GM15510 (cell line): ENCODE data around the gene CBLC.

Source experiments
- POLR2A ChIP-seq: IDR thresholded peaks from 3 replicates; pipeline ENCODE4 v1.6.1; 2011; ENCODE audit warnings: borderline replicate concordance; ENCODE audit not compliant: insufficient read length; ENCODE audit errors: extremely low read depth

The CBLC gene

DNA sequence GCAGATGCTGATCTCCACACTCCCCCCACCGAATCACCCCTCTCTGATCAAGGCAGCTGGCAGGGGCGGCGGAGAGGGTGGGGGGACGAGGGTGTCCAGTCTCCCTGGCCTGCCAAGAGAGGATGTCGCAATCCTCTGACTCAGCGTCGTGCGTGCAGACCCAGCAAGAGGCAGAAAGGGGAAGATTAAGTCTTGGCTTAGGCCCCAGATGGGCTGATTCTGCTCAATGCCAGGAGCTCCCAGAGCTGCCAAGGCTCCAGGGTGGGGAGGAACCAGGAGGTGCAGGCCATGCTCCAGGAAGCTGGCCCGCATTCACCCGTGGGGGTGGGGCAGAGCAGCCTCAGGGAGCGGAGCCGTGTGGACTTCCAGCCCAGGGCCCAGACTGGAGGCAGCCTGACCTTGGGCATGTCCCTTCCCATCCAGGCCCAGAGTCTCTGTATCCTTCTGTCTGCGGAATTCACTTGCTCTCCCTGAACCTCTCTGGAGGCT is 35.8 kb upstream of the CBLC start:
- no peak for TF ChIP-seq POLR2A

DNA sequence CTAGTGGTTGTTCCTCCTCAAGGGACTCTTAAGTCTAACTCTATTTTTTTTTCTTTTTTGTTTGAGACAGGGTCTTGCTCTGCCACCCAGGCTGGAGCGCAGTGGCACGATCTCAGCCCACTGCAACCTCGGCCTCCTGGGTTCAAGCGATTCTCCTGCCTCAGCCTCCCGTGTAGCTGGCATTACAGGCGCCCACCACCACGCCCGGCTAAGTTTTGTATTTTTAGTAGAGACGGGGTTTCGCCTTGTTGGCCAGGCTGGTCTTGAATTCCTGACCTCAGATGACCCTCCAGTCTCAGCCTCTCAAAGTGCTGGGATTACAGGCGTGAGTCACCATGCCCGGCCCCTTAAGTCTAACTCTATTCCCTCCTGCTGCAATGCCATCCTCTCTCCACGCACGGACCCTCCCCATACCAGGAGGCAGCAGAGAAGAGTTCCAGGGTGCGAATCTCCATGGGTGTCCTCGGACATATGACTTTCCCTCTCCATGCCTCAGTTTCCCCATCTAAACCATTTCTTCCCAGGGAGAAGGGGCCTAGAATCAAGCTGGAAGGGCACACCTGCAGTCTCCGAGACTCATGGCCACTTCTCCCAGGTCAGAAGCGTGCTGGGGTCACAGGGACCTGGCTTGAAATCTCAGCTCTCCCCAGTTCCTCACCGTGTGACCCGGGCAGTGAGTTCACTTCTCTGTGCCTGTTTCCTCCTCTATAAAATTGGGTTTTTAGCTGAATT is 35.2 kb upstream of the CBLC start:
- no peak for TF ChIP-seq POLR2A

GRCh38 chr19:44744871-44745332 is 32.8 kb upstream of the CBLC start:
- TF ChIP-seq POLR2A, result no peak

- TF ChIP-seq POLR2A, result no peak
Measured at GRCh38 chr19:44745341-44745831, 32.3 kb upstream of the CBLC start.

- TF ChIP-seq POLR2A, result no peak
Measured at GRCh38 chr19:44745887-44746600, 31.6 kb upstream of the CBLC start.

GRCh38 chr19:44746616-44746945 is 31.1 kb upstream of the CBLC start:
- TF ChIP-seq POLR2A, result no peak

DNA sequence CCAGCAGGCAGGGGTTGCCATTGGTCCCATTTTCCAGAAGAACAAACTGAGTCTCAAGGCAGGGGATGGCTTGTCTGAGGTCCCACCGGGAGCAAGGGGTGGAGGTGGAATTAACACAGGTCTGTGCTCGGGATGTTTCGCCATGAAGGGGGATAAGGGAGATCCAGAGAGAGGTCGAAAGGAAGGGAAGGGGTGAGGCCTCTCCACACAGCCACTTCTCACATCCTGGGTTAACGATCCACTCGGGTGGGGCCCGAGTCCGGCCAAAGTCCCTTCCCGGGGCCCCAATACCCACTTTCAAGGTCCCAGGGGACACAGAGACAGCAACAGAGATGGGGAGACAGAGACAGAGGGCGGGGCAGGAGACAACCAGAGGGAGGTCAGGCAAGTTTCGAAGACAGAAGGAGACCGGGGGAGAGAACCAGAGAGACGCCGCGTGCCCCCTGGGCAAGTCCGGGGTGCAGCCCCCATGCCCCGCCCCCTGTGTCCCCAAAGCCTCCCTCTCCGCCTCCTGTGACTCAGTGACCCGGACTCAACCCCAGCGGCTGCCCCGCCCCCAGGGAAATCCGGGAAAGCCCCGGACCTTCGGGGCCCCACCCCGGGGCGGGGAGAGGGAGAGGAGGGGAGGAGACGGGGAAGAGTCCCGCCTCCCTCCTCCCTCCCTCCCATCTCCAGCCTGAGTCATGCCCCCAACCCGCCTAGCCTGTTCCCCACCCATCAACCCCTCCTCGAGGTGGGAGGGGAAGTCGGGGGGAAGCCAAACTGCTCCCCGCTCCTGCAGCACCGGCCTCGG is 30.5 kb upstream of the CBLC start:
- peak; percentile 51 for TF ChIP-seq POLR2A

DNA sequence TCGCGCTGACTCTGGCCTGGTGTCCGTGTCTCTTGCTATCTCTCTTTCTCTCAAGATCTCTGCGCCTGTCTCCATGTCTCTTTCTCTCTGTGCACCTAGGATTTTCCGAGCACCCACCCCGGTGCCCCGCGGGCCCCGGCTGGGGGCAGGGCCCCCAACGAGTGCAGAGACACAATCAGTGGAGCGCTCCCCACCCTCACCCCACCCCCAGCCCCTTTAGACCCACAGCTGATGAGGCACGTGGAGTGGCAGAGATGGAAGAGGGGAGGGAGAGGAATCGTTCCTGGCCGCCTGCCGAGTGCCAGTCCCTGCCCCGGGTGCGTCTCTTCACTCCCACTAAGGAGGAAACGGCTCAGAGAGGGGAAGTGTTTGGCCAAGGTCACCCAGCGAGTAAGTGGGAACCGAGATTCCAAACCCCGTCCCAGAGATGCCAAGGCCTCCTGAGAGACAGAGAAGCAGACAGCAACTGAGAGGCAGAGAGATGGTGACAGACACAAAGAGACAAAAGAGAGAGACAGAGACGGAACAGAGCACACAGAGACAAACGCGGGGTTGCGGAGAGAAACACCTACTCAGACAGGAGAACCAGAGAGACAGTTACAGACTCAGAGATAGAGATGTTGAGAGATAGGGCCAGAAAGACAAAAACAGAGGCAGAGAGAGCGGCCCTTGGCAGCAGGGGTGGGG is 29.8 kb upstream of the CBLC start:
- TF ChIP-seq POLR2A, result no peak

DNA sequence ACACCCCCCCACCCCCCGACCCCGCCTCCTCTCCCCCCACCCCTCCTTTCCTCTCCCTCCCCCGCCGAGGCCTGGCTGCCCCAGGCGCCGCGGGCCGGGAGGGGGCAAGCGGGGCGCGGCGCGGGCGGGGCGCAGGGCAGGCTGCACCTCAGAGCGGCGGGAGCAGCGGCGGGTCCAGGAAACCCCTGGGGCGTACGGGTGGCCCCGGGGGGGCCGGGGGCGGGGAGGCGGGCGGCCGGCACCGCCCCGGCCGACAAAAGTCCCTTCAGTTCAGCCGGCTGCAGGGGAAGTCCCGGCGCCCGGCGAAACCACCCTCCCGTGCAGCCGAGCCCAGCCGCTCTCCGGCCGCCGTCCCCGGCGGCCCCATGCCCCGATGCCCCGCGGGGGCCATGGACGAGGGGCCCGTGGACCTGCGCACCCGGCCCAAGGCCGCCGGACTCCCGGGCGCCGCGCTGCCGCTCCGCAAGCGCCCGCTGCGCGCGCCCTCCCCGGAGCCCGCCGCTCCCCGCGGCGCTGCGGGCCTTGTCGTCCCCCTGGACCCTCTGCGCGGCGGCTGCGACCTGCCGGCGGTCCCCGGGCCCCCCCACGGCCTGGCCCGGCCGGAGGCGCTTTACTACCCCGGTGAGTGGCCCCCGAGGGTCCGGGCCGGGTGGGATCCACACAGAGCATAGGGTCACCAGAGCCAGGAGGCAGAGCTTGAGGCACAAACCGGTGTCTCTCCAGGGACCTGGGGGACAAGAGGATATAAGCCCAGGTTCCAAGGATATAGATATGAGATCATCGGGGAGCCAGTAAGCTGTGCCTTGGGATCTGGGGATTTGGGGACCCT is 29.1 kb upstream of the CBLC start, which contains the start of gene BCL3:
Gene BCL3 (plus strand): TSS at position 283 of the 829 bp plus-strand sequence. CDS start 83 bp downstream, at position 366.
- peak; percentile 62 for TF ChIP-seq POLR2A

DNA sequence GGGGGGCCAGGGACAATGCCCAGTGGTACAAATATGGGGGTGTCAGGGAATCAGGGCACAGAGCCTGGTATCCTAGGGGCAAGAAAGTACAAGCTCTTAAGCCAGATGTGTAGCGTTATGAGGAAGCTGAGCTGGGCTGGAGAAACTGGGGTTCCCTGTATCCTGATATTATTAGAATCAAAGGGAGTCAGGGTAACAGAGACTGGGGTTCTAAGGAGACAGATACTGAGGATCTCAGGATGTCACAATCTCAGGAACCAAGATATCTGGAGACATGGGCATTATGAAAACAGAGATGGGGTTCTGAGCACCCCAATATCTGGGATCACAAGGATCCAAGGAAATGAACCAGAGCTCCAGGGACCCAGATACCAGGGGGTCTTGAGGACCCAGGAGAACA is 28.4 kb upstream of the CBLC start:
- TF ChIP-seq POLR2A, result no peak

DNA sequence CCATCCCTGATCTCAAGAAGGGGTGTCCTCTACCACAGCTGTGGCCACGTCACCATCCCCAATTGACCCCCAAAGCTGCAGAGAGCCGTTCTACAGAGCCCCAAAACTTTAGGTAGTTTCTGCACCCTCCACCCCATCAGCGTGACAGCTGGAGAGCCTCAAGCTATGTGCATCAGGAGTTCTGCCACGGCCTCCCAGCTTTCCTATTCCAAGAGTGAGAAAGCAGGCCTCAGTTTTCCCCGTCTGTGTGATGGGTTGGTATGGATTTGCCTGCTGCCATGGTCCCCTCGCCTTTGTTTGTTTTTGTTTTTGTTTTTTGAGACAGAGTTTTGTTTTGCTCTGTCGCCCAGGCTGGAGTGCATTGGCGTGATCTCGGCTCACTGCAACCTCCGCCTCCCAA is 27.7 kb upstream of the CBLC start:
- TF ChIP-seq POLR2A, result no peak

- TF ChIP-seq POLR2A, result no peak
Measured at GRCh38 chr19:44752123-44752815, 25.4 kb upstream of the CBLC start.
